ENCODE results near the gene KLF3. TPM values are rescaled to one million over a fixed set of nuclear protein-coding genes. Genes with fewer than 3 reads are reported as not detected.

The KLF3 gene
- total and polyA plus RNA-seq, 2 of the 8 experiments (the other 6 are each of a cell fraction or from before 2014, with no cell fraction given): 8.0 to 14.9 TPM

GRCh38 chr4:38747629-38748028 is 83.6 kb downstream of the KLF3 start:
- Histone ChIP-seq H3K23me2 (ENCODE audit: low read depth, low read length) (no peaks in the 10 kb centered on the region), H2BK15ac (ENCODE audit: low read length) (no peak overlapping the region), H4K91ac (replicated peaks; ENCODE audit: insufficient read length, low read length) (no peak overlapping the region), H4K8ac (ENCODE audit: extremely low read depth, insufficient read depth, low read length) (no peak overlapping the region), H3K4ac (replicated peaks; ENCODE audit: insufficient read length, low read depth, low read length) (no peak overlapping the region), H3K79me1 (ENCODE audit: low read depth, low read length) (no peaks in the 10 kb centered on the region), H2BK20ac (ENCODE audit: low read length) (no peak overlapping the region), H3K36me3 (ENCODE audit: control insufficient read depth in 2 of 4, insufficient read depth in 4 of 4, low read length in 3 of 4) (no peaks in the 10 kb centered on the region), H2BK12ac (ENCODE audit: low read depth, low read length) (no peak overlapping the region), H3K4me3 (ENCODE audit: extremely low read depth in 1 of 4, insufficient read depth in 2 of 4, low read depth in 3 of 4, low read length in 4 of 4) (no peak overlapping the region), H3K56ac (replicated peaks; ENCODE audit: insufficient read length, low read depth, low read length) (no peak overlapping the region), H3K18ac (ENCODE audit: extremely low read depth, low read length) (no peak overlapping the region), H2AFZ (ENCODE audit: low read length) (no peak overlapping the region), H4K20me1 (replicated peaks in 1 of 2; ENCODE audit: control insufficient read depth in 1 of 2, insufficient read depth in 2 of 2, low read length in 2 of 2) (no peaks in the 10 kb centered on the region), H3K27me3 (replicated peaks in 1 of 4; ENCODE audit: control insufficient read depth in 3 of 4, extremely low read depth in 1 of 4, insufficient read depth in 3 of 4, low read length in 3 of 4) (no peaks in the 10 kb centered on the region; a peak in 1 of 7 replicates), H2BK120ac (replicated peaks; ENCODE audit: low read depth, low read length) (no peak overlapping the region), H3K23ac (ENCODE audit: insufficient read length) (no peak overlapping the region), H4K5ac (ENCODE audit: insufficient read length, low read depth, low read length) (no peak overlapping the region), H3K79me2 (ENCODE audit: control insufficient read depth in 1 of 2, insufficient read depth in 2 of 2, low read length in 2 of 2) (no peaks in the 10 kb centered on the region), H3K27ac (ENCODE audit: low read depth, low read length) (no peak overlapping the region), H3K9ac (replicated peaks in 1 of 4; ENCODE audit: extremely low read depth in 1 of 4, low read depth in 3 of 4, low read length in 3 of 4) (no peak overlapping the region), H3K9me3 (ENCODE audit: insufficient read depth in 2 of 2, low read depth in 1 of 2, low read length in 1 of 2) (peaks cover 8 to 10% of the 10 kb centered on the region in 2 experiments; a peak in 2 of 4 replicates), H2AK5ac (ENCODE audit: low read depth, low read length) (no peak overlapping the region), H3K4me2 (ENCODE audit: insufficient read depth in 1 of 2, low read depth in 2 of 2, low read length in 2 of 2) (no peak overlapping the region), H3K14ac (ENCODE audit: insufficient read length) (no peak overlapping the region), H3K4me1 (replicated peaks in 1 of 4; ENCODE audit: control insufficient read depth in 3 of 4, insufficient read depth in 4 of 4, low read length in 3 of 4) (peaks cover 0 to 3% (median 3%) of the 10 kb centered on the region in 4 experiments; a peak in 6 of 7 replicates), H2BK5ac (ENCODE audit: low read depth, low read length) (no peak overlapping the region)
- DNase-seq (ENCODE audit: low read depth in 1 of 2, low spot score in 2 of 2) (no peak), FAIRE-seq (no peak)
- ChIA-PET POLR2A (ENCODE audit: partially characterized antibody) (no interaction called here), CTCF (ENCODE audit: partially characterized antibody) (no interaction called here)
- no peak for TF ChIP-seq ZNF274 (IDR thresholded peaks at IDR 0.05; ENCODE audit: borderline replicate concordance, extremely low read depth, low read length)
- TF ChIP-seq RFX5 (IDR thresholded peaks at IDR 0.05; ENCODE audit: borderline replicate concordance, low read depth, low read length): no peak
- TF ChIP-seq JUND (IDR thresholded peaks at IDR 0.05; ENCODE audit: low read length): no peak
- no peak for TF ChIP-seq SIX5 (IDR thresholded peaks at IDR 0.05; ENCODE audit: low read depth, low read length)
